GM10248 (cell line): ENCODE data around the gene TBC1D2B.

Source experiments
- CTCF ChIA-PET: fragments of 300-600 bp; sonication (Branson Sonifier 250); formaldehyde crosslinking; extraction: SDS; loops from one replicate; lab custom pipeline; 2021; ENCODE audit warnings: antibody characterized with exemption; lab: Yijun Ruan, JAX
- POLR2A ChIA-PET: fragments of 350-650 bp; sonication (Branson Sonifier 250); formaldehyde crosslinking; extraction: SDS; loops from one replicate; lab custom pipeline; 2020; ENCODE audit warnings: antibody characterized with exemption; lab: Yijun Ruan, JAX
- DNase-seq: peaks from one replicate; pipeline ENCODE4 v3.0.0; 2012; ENCODE audit errors: extremely low spot score
- CTCF ChIP-seq: IDR thresholded peaks from 2 replicates; pipeline ENCODE4 v1.5.1; 2012; ENCODE audit warnings: mild to moderate bottlenecking, low read depth; ENCODE audit errors: extremely low read depth, missing control alignments, control extremely low read depth

Gene TBC1D2B

GRCh38 chr15:78077053-78077870, at the start of gene TBC1D2B:
TSS of gene TBC1D2B (minus strand) at chr15:78077711. CDS start at chr15:78077652, 59 bp downstream.
- peak; percentile 83 for DNase-seq
- no peak for TF ChIP-seq CTCF
- CTCF ChIA-PET, result interaction anchor here (0.9 to 1.4 kb wide), 4 partner anchors 10 to 62 kb away, joined by 3 to 5 read pairs (median 3); no protein-coding TSS in a partner anchor
- POLR2A ChIA-PET, result no interaction called here

GRCh38 chr15:78125267-78125666, 47.8 kb upstream of the TBC1D2B start:
- DNase-seq, result no peak
- CTCF ChIA-PET, result interaction anchor here (1.6 to 11.3 kb wide), 4 partner anchors 13 to 121 kb away, joined by 3 to 193 read pairs (median 18); no protein-coding TSS in a partner anchor
- no peak for TF ChIP-seq CTCF
- POLR2A ChIA-PET, result no interaction called here

- DNase-seq, result no peak
- ChIA-PET CTCF (interaction anchor here (1.1 to 4.8 kb wide), 7 partner anchors 8 to 161 kb away, joined by 3 to 30 read pairs (median 4); partner anchors contain the start of gene CIB2), POLR2A (no interaction called here)
- TF ChIP-seq CTCF, result no peak
Observed at GRCh38 chr15:78120523-78120922, 43.0 kb upstream of the TBC1D2B start.

- CTCF ChIA-PET, result interaction anchor here (0.6 to 10.7 kb wide), 31 partner anchors 10 to 558 kb away, joined by 3 to 141 read pairs (median 5); partner anchors contain the start of genes ACSBG1, CIB2 and IDH3A
- DNase-seq, result no peak
- POLR2A ChIA-PET, result no interaction called here
- no peak for TF ChIP-seq CTCF
Observed at GRCh38 chr15:78112551-78112950, 35.0 kb upstream of the TBC1D2B start.

GRCh38 chr15:78111788-78112187, 34.3 kb upstream of the TBC1D2B start:
- POLR2A ChIA-PET, result no interaction called here
- CTCF ChIA-PET, result interaction anchor here (1.0 to 10.7 kb wide), 23 partner anchors 10 to 204 kb away, joined by 3 to 141 read pairs (median 7); partner anchors contain the start of genes ACSBG1 and CIB2
- DNase-seq, result no peak
- no peak for TF ChIP-seq CTCF

- no peak for TF ChIP-seq CTCF
- ChIA-PET POLR2A (no interaction called here), CTCF (interaction anchor here (1.0 to 10.7 kb wide), 12 partner anchors 9 to 201 kb away, joined by 3 to 141 read pairs (median 28); partner anchors contain the start of gene CIB2)
- no peak for DNase-seq
Observed at GRCh38 chr15:78110916-78111475, 33.5 kb upstream of the TBC1D2B start.
